Lower leg skin (tissue), 4 donors: ENCODE results near the gene CNGA3. TPM values are rescaled to one million over a fixed set of nuclear protein-coding genes. Genes with fewer than 3 reads are reported as not detected.
"Not testable (repeated sequence)": the region's sequence is repeated elsewhere in the genome, so short reads cannot be mapped to it uniquely, and the experiment has no call there.

Source experiments
- DNase-seq, 2 donors: peaks; one replicate each; pipeline ENCODE4 v3.0.0-alpha.2; 2019; ENCODE audit warnings: low spot score in 2 of 2
- H3K4me3 ChIP-seq: fragments of 200-600 bp; sonication (generic); 2 replicates; pipeline ENCODE4 v1.5.1; 2017; ENCODE audit warnings: mild to moderate bottlenecking, low read depth; ENCODE audit not compliant: poor library complexity, severe bottlenecking
- POLR2A ChIP-seq, 2 donors: fragments of 450-650 bp; IDR thresholded peaks; one replicate each; pipeline ENCODE4 v1.6.1; 2016 to 2017; ENCODE audit warnings: antibody characterized with exemption in 2 of 2, mild to moderate bottlenecking in 1 of 2, moderate library complexity in 1 of 2
- WGBS, 2 donors: methylation state at CpG; one replicate each; pipeline ENCODE4 v1.1.5; 2018; 5-methylcytosine and 5-hydroxymethylcytosine counted together
- intact Hi-C: fragments of 100-400 bp; cut with DNase I; formaldehyde crosslinking; loops from one replicate; pipeline ENCODE4 v1.15.0; 2023; ENCODE audit warnings: low total_unique reads
- total RNA-seq, 4 donors: library from RNA; depleted of rRNA; stranded (reverse); fragments of >200 nt; gene quantifications; one replicate each; pipeline ENCODE4 v1.1.0, GENCODE V29; 2016
- TF ChIP-seq, protein P1 (sequence below), 3 donors: fragments of 450-650 bp; IDR thresholded peaks; one replicate each; pipeline ENCODE4 v1.5.1; 2016; ENCODE audit warnings: antibody characterized with exemption in 3 of 3, mild to moderate bottlenecking in 3 of 3, moderate library complexity in 2 of 3

CNGA3 gene
- total RNA-seq, 4 donors from 2014 or later, result not detected

DNA sequence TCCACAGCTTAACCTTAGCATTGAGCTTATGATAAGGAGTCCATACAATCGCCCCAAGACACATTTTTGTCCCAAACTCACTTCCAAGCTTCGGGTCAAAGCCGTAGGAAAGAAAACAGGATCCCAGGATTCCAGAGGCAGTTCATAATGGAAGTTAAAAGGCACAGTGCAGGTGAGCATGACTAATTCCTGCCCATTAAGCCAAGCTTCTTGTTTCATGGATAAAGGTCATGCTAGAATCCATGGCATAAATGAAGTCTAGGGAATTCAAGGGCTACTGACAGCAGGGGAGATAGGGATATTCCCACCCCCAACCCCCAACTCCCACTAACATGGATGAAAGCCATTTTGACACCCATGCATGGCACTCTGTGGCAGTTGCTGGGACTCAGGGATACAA is 88.2 kb downstream of the CNGA3 start:
- DNase-seq, result no peak
- intact Hi-C loops, result no loop called here
- no peak overlapping the region for H3K4me3 ChIP-seq
- WGBS, 2 donors, result 82 to 90% methylated on average over 3 of the region's 3 CpGs
- TF ChIP-seq, protein P1, sequence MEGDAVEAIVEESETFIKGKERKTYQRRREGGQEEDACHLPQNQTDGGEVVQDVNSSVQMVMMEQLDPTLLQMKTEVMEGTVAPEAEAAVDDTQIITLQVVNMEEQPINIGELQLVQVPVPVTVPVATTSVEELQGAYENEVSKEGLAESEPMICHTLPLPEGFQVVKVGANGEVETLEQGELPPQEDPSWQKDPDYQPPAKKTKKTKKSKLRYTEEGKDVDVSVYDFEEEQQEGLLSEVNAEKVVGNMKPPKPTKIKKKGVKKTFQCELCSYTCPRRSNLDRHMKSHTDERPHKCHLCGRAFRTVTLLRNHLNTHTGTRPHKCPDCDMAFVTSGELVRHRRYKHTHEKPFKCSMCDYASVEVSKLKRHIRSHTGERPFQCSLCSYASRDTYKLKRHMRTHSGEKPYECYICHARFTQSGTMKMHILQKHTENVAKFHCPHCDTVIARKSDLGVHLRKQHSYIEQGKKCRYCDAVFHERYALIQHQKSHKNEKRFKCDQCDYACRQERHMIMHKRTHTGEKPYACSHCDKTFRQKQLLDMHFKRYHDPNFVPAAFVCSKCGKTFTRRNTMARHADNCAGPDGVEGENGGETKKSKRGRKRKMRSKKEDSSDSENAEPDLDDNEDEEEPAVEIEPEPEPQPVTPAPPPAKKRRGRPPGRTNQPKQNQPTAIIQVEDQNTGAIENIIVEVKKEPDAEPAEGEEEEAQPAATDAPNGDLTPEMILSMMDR (IDR thresholded peaks at IDR 0.05), result no peak
- no peak for TF ChIP-seq POLR2A (IDR thresholded peaks at IDR 0.05)

DNA sequence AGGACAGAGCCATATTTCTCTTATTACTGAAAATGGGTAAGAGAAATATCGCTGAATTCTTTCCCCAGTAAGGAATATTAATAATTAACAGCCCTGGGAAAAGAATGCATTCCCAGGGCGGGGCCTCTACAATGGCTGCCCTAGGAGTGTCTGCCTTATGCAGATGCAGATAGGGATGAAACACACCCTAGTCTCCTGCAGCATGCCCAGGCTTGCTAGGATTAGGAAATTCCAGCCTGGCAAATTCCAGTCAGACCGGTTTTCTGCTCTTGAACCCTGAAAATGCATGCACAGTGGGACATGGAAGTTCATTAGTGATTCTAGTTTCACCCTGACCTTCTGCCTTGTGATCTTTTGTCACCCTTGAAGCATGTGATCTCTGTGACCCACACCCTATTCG is 89.4 kb downstream of the CNGA3 start:
- 78 to 79% methylated on average over 4 of the region's 4 CpGs for WGBS, 2 donors
- H3K4me3 ChIP-seq, DNase-seq, intact Hi-C loops: not testable (repeated sequence)

DNA sequence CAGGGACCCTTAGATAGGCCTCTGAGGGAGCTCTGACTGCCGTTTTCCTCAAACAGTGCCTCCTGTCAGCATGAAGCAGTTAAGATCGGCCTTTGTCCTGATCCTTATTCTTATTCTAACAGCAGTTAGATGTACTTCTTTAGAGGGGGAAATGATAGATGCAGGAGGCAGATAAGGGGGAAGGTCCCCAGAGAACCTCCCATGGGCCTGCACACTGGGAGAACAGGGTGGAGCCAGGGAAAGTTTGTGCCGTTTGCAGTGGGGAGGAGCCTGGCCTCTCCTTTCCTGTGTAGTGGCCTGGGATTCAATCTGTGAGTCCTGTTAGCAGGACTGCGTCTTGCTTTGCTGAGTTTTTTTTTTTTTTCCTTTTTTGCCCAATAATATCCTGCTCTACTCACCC is 90.5 kb downstream of the CNGA3 start:
- intact Hi-C loops, result no loop called here
- TF ChIP-seq, protein P1 (IDR thresholded peaks at IDR 0.05), result no peak
- no peak for TF ChIP-seq POLR2A (IDR thresholded peaks at IDR 0.05)
- WGBS, 2 donors, result 63 to 71% methylated on average over 4 of the region's 4 CpGs
- DNase-seq, result no peak
- H3K4me3 ChIP-seq, result no peak overlapping the region

DNA sequence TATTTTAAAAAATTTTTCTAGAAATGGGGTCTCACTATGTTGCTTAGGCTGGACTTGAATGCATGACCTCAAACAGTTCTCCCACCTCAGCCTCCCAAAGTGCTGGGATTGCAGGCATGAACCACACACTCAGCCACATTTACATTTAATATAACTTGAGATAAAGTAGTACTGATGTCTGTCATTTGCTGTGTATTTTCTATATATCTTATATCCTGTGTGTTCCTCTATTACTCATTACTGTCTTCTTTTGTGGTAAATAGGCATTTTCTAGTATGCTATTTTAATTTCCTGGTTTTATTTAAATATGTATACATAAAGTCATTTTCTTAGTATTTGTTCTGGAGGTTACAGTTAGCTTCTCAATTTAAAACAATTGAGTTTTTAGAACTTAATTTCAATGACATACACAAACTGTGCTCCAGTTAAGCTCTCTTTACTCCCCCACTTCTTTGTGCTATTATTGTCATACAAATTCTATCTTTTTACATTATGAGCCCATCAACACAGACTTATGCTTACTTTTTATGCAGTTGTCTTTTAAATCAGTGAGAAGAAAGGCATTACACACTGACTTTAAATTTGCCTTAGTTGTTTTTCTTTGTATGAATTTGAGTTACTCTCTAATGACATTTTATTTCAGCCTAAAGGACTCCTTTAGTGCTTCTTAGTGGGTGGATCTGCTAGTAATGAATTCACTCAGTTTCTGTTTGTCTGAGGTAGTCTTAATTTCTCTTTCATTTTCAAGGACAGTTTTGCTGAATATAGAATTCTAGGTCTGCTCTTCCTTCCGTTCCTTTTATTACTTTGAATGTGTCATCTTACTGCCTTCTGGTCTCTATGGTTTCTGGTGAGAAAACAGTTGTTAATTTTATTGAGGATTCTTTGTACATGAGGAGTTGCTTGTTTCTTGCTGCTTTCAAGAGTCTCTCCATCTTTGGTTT is 92.2 kb downstream of the CNGA3 start:
- TF ChIP-seq, protein P1 (IDR thresholded peaks at IDR 0.05), result no peak
- TF ChIP-seq POLR2A (IDR thresholded peaks at IDR 0.05), result no peak
- intact Hi-C loops, result no loop called here
- no peak overlapping the region for H3K4me3 ChIP-seq
- 53 to 59% methylated on average over 1 of the region's 1 CpG for WGBS, 2 donors
- DNase-seq, result peak in 1 of 2 donors; percentile 25

DNA sequence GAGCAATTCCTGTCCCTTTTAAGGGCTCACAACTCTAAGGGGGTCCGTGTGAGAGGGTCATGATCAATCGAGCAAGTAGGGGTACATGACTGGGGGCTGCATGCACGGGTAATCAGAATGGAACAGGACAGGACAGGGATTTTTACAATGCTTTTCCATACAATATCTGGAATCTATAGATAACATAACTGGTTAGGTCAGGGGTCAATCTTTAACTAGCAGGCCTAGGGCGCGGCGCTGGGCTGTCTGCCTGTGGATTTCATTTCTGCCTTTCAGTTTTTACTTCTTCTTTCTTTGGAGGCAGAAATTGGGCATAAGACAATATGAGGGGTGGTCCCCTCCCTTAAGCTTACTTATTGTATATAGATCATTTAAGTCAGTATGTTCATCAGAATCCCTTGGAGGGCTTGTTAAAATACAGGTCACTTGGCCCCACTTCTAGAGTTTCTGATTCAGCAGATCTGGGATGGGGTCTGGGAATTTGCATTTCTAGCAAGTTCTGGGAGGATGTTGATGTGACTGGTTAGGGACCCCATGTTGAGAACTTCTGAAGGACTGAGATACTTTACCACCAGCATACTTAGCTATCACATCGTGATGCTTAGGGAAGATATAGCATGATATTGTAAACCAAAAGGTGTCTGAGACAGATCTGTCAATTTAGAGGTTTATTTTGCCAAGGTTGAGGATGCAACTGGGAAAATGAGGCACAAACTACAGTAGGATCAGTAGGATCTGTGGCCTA is 95.6 kb downstream of the CNGA3 start:
- H3K4me3 ChIP-seq, result no peak overlapping the region
- intact Hi-C loops, result no loop called here
- peak in 1 of 2 donors; percentile 70 for DNase-seq
- WGBS, 2 donors, result 86 to 92% methylated on average over 7 of the region's 7 CpGs
- TF ChIP-seq, protein P1 (IDR thresholded peaks at IDR 0.05), result no peak
- no peak for TF ChIP-seq POLR2A (IDR thresholded peaks at IDR 0.05)

DNA sequence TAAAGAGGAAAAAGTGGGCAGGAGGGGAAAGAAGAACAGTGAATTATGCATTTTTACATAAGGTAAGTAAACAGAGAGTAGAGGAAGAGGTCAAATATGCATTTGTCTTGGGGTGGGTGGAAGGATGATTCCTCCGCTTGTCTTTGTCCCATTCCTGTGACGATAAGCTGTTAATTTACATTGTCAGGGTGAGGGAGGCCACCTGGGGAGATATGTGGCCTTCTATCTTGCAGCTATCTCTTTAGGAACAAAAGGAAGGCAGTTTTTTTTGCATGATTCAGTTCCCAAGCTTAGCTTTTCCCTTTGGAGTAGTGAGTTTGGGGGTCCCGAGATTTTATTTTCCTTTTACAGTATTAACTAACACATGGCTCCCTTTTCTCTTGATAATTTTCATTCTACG is 96.2 kb downstream of the CNGA3 start:
- TF ChIP-seq POLR2A (IDR thresholded peaks at IDR 0.05), result no peak
- TF ChIP-seq, protein P1 (IDR thresholded peaks at IDR 0.05), result no peak
- no peak for DNase-seq
- H3K4me3 ChIP-seq, result no peak overlapping the region
- intact Hi-C loops, result no loop called here
- 73 to 76% methylated on average over 4 of the region's 4 CpGs for WGBS, 2 donors
